HG03342 (cell line): ENCODE data around the gene H1-8.
"Not testable (repeated sequence)": the region's sequence is repeated elsewhere in the genome, so short reads cannot be mapped to it uniquely, and the experiment has no call there.

Source experiments
- ATAC-seq: cut with Tn5 transposase; IDR thresholded peaks from one replicate; pipeline ENCODE4 v1.9.1; 2021; ENCODE audit warnings: mild to moderate bottlenecking, moderate library complexity; ENCODE audit not compliant: unreplicated experiment

The H1-8 gene

DNA sequence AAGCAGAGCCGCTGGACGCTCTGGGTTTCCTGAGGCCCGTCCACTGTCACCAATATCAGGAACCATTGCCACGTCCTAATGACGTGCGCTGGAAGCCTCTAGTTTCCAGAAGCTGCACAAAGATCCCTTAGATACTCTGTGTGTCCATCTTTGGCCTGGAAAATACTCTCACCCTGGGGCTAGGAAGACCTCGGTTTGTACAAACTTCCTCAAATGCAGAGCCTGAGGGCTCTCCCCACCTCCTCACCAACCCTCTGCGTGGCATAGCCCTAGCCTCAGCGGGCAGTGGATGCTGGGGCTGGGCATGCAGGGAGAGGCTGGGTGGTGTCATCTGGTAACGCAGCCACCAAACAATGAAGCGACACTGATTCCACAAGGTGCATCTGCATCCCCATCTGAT lies 11.3 kb upstream of the H1-8 start:
- ATAC-seq = no peak

DNA sequence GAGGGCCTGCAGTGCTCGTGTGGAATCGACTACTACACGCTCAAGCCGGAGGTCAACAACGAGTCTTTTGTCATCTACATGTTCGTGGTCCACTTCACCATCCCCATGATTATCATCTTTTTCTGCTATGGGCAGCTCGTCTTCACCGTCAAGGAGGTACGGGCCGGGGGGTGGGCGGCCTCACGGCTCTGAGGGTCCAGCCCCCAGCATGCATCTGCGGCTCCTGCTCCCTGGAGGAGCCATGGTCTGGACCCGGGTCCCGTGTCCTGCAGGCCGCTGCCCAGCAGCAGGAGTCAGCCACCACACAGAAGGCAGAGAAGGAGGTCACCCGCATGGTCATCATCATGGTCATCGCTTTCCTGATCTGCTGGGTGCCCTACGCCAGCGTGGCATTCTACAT lies 10.7 kb upstream of the H1-8 start:
- no peak for ATAC-seq

DNA sequence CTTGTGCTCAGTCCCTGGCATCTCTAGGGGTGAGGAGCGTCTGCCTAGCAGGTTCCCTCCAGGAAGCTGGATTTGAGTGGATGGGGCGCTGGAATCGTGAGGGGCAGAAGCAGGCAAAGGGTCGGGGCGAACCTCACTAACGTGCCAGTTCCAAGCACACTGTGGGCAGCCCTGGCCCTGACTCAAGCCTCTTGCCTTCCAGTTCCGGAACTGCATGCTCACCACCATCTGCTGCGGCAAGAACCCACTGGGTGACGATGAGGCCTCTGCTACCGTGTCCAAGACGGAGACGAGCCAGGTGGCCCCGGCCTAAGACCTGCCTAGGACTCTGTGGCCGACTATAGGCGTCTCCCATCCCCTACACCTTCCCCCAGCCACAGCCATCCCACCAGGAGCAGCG lies 9.6 kb upstream of the H1-8 start:
- no peak for ATAC-seq

DNA sequence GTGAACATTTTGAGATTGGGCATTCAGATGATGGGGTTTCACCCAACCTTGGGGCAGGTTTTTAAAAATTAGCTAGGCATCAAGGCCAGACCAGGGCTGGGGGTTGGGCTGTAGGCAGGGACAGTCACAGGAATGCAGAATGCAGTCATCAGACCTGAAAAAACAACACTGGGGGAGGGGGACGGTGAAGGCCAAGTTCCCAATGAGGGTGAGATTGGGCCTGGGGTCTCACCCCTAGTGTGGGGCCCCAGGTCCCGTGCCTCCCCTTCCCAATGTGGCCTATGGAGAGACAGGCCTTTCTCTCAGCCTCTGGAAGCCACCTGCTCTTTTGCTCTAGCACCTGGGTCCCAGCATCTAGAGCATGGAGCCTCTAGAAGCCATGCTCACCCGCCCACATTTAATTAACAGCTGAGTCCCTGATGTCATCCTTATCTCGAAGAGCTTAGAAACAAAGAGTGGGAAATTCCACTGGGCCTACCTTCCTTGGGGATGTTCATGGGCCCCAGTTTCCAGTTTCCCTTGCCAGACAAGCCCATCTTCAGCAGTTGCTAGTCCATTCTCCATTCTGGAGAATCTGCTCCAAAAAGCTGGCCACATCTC lies 8.4 kb upstream of the H1-8 start:
- no peak for ATAC-seq

DNA sequence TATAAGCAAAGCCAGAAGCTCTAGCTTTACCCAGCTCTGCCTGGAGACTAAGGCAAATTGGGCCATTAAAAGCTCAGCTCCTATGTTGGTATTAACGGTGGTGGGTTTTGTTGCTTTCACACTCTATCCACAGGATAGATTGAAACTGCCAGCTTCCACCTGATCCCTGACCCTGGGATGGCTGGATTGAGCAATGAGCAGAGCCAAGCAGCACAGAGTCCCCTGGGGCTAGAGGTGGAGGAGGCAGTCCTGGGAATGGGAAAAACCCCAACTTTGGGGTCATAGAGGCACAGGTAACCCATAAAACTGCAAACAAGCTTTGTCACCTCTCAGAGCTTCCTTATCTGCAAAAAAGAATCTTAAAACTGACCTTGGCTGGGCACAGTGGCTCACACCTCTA lies 7.9 kb upstream of the H1-8 start:
- ATAC-seq = no peak

DNA sequence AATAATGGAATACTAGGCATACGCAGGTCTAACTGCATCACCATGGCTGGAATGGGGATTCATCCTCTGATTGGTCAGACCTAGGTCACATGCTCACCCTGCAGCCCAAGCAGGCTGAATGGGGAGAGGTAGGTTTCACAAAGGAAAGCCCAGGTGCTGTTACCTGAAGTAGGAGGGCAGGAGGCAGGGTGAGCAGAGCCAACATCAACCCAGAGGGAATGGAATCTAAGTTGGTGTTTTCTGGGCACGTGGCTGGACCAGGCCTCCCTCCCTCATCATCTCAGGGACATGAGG lies 6.7 kb upstream of the H1-8 start:
- no peak for ATAC-seq

DNA sequence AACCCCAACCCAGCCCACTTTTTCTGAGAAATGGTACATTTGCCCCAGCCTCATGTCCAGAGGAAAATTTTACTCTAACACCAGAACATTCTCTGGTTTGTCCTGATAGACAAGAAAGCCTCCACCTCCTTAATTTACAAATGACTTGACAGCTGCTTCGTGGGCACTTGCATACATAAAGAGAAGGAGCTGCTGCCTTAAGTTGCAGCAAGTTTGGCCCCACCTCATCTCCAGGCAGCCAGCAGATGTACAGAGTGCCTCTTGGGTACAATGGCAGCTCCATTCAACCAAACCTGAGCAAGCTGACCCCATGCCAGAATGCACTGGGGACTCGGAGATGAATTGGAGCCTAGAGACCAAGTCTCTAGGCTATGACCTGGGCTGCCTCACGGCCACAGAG lies 6.2 kb upstream of the H1-8 start:
- ATAC-seq = no peak

DNA sequence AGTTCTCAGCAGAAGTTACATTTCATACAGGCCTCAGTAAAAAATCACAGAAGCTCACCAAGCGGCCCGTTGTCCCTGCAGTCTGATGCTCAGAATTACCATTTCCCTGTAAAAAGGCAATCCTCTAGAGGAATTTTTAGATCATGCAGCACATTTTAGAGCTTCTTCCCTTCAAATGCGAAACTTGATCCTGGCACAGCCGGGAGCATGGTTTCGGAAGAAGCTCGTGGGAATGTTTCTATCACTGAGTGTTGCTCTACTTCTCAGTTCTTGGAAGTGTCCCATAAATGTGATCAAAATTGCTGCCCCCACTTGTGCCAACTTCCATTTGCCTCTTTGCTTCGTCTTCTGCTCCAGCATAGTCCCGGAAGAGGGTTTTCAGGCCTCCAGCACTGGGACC lies 3.8 kb upstream of the H1-8 start:
- ATAC-seq = no peak

DNA sequence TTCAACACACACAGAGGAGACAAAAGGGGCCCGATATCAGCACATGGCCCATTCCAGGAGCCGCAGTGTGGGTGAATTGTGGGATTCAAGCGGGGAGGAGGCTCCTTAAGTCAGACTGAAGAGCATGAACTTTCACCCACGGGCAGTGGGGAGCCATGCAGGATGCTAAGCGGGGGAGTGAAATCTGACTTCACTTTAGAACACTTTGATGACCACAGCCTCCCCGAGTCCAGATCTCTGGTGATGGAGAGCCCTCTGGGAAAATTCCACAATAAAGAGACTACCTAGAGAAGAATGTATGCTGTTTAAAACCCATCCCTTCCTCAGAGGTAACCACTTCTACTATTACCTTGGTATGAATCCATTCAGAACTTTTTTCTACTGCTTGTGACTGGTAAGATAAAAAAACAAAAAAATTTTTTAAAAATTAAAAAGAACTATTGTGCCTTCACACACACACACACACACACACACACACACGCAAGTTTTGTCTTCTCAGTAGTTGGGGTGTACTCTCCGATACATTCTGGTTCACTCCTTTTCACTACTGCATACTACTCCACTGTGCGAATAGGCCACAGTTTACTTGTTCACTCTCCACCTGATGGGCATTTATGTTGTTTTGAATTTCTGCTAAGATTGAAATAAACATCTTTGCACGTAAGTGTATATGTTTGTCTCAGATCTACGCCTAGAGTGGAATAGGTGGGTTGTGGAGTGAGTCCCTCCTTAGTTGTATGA lies 2.0 kb upstream of the H1-8 start:
- ATAC-seq = no peak

DNA sequence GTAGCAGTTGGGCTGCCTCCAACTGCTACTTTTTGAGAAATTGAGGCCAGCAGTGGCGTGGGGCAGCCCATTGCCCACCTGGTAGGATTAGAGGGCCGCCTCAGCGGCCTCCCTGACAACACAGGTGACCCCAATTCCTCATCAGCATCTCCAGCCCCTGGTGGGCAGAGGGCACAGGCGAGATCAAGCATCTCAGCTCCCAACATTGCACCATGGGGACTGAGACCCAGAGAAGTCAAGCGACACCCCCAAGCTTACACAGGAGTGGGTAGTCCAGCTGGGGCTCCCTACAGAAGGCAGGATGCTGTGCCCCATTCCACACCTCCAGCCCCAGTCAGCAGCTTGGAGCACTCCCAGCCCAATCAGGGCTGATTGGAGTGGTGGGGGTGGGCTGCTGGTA lies 228 bp upstream of the H1-8 start:
- no peak for ATAC-seq

DNA sequence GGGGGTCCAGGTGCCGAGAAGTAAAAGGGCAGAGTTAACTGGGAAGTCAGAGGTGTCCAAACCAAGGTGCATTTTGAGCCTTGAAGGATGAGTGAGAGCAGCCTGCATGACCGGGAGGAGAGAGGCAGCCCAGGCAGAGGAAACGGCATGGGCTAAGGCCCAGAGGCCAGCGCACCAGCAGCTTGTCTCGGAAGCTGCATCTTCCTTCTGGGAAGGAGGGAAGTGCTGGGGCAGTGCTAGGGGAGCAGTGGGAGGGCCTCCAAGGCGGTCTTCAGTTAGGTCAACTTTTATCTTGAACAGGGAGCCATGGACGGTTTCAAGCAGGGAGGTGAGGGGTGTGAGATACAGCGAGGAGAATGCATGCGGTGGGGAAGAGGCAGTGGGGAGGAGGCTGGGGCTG lies 1.0 kb downstream of the H1-8 start:
- ATAC-seq = no peak

DNA sequence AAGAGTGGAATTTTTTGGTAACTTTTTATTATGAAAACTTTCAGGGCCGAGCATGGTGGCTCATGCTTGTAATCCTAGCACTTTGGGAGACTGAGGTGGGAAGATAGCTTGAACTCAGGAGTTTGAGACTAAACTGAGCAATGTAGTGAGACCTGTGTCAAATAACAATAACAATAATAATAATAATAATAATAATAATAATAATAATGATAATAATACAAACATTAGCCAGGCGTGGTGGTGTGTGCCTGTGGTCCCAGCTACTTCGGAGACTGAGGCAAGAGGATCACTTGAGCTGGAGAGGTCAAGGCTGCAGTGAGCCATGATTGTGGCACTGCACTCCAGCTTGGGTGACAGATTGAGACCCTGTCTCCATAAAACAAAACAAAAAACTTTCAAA lies 3.0 kb downstream of the H1-8 start:
- not testable (repeated sequence) for ATAC-seq

DNA sequence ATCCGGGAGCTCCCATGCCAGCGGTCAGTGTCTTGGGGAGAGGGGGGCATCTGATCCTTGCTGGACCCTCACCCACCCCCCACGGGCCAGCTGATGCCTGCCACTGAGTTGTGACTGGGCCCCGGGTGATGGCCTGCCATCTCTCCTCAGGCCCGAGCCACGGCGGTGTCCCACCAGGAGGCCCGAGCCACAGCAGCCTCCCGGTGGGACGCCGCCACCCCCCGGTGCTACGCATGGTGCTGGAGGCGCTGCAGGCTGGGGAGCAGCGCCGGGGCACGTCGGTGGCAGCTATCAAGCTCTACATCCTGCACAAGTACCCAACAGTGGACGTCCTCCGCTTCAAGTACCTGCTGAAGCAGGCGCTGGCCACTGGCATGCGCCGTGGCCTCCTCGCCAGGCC lies 4.3 kb downstream of the H1-8 start:
- no peak for ATAC-seq

DNA sequence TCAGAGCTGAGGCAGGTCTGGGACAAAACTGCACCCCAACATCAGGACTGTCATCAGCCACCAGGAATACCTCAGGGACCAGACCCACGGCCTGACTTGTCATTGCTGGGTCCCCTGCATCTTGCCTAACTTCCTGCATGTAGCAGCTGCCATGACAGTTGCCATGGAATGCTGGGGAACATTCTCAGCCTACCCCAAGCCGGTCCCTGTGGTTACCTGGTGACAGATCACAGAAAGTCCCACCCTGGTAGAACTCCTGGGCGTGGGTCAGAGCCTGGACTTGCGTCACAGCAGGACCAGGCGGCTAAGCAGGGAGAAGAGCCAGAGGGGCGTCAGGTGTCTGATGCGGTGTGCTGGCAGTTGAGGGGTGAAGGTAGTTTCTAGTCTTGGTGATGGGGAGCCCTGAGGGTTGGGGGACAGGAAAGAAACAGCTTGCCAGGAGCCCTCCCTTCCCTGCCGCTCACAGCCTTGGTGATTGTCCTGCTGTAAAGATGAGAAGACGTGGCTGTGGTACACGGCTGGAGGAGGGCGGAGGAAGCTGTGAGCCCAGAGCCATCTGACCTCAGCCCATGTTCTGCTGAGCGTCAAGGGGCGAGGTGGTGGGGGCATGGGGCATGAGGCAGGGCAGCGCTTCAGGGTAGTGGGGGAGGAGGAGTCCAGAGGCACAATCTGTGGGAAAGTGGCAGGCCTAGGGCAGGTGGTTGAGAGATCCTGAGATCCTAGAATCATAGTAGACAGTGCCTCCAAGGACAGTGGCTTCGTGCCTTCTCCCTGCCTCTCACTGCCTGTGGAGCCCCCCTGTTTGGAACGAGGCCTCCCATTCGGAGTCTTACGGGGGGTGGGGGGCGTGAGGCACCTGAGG lies 5.4 kb downstream of the H1-8 start:
- ATAC-seq = no peak

DNA sequence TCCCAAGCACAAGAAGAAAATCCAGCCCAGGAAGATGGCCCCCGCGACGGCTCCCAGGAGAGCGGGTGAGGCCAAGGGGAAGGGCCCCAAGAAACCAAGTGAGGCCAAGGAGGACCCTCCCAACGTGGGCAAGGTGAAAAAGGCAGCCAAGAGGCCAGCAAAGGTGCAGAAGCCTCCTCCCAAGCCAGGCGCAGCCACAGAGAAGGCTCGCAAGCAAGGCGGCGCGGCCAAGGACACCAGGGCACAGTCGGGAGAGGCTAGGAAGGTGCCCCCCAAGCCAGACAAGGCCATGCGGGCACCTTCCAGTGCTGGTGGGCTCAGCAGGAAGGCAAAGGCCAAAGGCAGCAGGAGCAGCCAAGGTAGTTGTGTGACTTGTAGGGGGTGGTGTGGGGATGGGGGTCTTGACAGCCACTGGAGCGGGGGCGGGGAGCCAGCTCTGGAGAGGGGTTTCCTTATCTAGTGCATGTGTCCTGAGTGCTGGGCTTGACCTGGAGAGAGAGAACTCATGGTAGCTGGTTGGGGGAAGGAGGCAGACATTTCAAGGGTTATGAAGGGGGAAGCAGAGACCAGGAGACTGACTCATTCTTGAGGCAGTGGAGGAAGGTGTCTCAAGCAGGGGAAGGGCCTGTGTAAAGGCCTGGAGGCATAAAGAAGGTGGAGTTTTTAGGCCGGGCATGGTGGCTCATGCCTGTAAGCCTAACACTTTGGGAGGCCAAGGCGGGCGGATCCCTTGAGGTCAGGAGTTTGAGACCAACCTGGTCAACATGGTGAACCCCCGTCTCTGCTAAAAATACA lies 6.2 kb downstream of the H1-8 start:
- no peak for ATAC-seq

DNA sequence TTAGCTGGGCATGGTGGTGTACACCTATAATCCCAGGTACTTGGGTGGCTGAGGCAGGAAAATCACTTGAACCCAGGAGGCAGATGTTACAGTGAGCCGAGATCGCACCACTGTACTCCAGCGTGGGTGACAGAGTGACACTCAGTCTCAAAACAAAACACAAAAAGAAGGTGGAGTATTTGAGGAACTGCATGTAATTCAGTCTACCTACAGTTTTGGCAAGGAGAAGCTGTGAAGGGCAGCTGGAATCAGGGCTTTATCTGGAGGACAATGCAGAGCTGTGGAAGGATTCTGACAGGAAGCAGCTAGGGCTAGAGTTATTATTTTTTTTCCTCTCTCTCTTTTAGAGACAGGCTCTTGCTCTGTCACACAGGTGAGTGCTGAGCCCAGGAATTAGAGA lies 6.8 kb downstream of the H1-8 start:
- ATAC-seq = no peak

DNA sequence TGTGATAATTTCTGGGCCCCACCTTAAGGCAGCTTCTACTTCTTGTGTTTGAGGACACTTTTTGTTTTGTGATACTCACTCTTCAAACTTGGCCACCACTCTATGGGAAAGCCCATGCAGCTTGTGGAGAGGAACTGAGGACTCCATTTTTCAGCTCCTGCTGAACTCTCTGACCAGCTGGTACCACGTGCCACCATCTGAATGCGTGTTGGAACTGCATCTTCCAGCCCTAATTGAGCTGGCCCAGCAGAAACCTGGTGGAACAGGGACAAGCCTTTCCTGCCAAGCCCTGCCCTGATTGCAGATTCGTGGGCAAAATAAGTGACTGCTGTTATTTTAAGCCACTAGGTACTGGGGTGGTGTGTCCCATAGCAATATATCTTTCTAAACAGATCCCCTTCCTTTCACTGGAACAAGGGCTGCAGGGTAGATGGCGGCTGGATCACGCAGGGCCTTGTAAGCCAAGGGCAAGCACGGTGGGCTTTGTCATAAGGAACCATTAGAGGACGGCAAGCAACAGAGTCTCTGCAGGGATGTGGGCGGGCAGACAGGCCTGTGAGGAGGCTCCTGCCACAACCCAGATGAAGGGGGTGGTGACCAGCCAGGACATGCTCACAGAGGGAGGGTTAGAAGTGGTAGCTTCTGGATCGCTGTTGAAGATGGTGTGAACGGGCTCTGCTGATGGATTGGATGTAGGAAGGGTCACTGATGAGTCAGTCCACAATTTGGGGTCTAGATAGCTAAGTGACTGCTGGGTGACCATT lies 9.5 kb downstream of the H1-8 start:
- no peak for ATAC-seq

DNA sequence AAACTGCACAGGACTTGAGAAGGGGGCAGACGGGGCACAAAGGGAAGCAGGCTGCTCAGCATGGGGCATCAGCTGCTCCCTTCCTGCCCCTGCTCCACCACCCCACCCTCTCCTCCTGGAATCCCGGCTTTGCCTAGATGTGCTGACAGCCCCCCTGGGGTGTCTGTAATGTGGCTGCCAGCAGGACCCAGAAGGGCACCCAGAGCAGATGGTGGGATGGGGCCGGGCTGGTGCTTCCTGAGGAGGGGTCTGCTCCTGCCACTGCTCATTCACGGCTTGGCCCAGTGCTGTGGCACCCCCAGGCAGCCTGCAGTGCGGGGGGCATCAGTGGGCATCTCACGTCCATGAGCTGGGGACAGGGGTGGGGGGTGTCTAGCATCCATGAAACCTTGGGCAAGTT lies 10.2 kb downstream of the H1-8 start:
- no peak for ATAC-seq

DNA sequence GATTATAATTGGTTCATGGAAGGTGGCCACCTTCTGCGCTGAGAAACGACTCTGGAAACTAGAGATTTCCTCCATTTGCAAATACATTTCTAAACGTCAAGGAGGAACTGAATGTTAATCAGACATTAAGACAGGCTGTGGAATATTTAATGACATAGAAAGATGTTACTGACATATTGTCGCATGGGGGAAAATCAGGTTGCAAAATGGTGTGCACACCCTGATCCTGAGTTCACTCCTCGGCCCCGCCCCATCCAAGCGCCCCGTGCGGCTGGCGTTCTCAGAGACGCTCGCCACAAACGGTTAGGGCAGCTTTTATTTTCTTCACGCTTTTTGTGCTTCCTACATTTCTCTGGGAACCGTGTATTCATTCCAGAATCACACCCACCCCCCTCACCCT lies 10.7 kb downstream of the H1-8 start:
- ATAC-seq = no peak

DNA sequence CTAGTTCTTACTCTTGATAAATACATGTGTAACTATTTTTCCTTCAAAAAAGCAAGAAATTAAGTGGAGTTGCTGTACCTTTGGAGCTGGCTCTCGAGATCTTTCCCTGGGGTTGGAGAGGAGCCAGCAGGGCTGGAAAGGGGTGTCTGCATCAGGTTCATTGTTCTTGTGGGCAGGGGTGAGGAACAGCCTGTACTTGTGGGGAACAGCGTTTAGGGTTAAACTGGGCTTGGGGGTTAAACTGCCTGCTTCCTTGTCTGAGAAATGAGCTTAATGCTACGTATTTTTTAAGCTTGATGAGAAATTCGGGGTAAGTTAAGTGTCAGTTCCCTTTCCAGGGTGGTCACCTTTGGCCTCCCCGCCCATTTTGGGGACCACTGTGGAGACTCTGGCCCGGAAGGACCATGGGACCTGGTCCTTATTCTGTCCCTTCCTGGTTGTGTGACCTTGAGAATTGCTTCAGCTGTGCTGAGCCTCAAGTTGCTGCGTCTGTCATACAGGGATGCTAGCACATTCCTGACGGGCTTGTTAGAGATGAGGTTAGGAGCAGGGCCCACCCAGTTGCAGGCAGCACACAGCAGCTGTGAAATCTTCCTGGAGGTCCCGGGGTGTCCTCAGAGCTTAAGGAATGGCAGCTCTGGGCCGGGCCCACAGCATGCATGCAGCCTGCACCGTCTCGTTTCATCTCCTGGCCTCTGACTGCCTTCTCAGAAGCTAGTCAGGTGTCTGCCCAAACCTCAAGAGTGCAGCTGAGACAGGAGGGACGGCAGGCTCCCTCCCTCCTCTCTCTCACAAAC lies 11.6 kb downstream of the H1-8 start:
- ATAC-seq = no peak
